HFFc6 (cell line): ENCODE results near the gene MIEN1. TPM values are rescaled to one million over a fixed set of nuclear protein-coding genes. Genes with fewer than 3 reads are reported as not detected.
"Not testable (repeated sequence)": the region's sequence is repeated elsewhere in the genome, so short reads cannot be mapped to it uniquely, and the experiment has no call there.

ENCODE experiments used
- DNase-seq: peaks from one replicate; pipeline ENCODE4 v3.0.0-alpha.2; 2018
- H3K27ac Mint-ChIP-seq: 2 replicates; pipeline ENCODE4 v1.8.0; 2020; ENCODE audit warnings: mild to moderate bottlenecking, mixed read lengths
- H3K27me3 Mint-ChIP-seq: 2 replicates; pipeline ENCODE4 v1.8.0; 2021; ENCODE audit warnings: mild to moderate bottlenecking, moderate library complexity, mixed read lengths; ENCODE audit not compliant: insufficient read depth
- H3K36me3 Mint-ChIP-seq: 2 replicates; pipeline ENCODE4 v1.8.0; 2021; ENCODE audit warnings: low read depth, mixed read lengths
- H3K4me1 Mint-ChIP-seq: 2 replicates; pipeline ENCODE4 v1.8.0; 2020; ENCODE audit warnings: low read depth, mixed read lengths
- H3K4me3 Mint-ChIP-seq: 2 replicates; pipeline ENCODE4 v1.8.0; 2020; ENCODE audit warnings: mild to moderate bottlenecking, moderate library complexity, mixed read lengths
- H3K9me3 Mint-ChIP-seq: 2 replicates; pipeline ENCODE4 v1.8.0; 2020; ENCODE audit warnings: mild to moderate bottlenecking, mixed read lengths
- CTCF ChIP-seq: fragments of 200-600 bp; sonication (generic); IDR thresholded peaks from 2 replicates; pipeline ENCODE4 v1.5.0; 2021; ENCODE audit warnings: antibody characterized with exemption, mild to moderate bottlenecking
- total RNA-seq, 6 experiments: library from RNA; stranded (reverse); fragmentation: NEBNext Ultra II Directional; extraction: Animal tissue kit (Norgen Biotek cat#: 25700); gene quantifications; 2 replicates in 1 of 6; 3 replicates in 5 of 6; pipeline ENCODE4 v1.2.3, GENCODE V29; 2021

The MIEN1 gene
- total RNA-seq, 6 experiments from 2014 or later: 56.9 to 70.3 (median 66.0) TPM

GRCh38 chr17:39714234-39714633, 16.1 kb downstream of the MIEN1 start:
- Mint-ChIP-seq H3K4me1 (no peaks in the 10 kb centered on the region), H3K9me3 (no peaks in the 10 kb centered on the region), H3K36me3 (peaks cover 4% of the 10 kb centered on the region; the same call in 1 of the 2 replicates), H3K27me3 (peaks cover 2% of the 10 kb centered on the region), H3K4me3 (no peak overlapping the region), H3K27ac (no peak overlapping the region)
- no peak for DNase-seq
- no peak for TF ChIP-seq CTCF

- H3K4me3 Mint-ChIP-seq: no peak overlapping the region
- H3K36me3 Mint-ChIP-seq: peaks cover 4% of the 10 kb centered on the region; the same call in 1 of the 2 replicates
- H3K4me1 Mint-ChIP-seq: no peaks in the 10 kb centered on the region
- no peaks in the 10 kb centered on the region for H3K9me3 Mint-ChIP-seq
- DNase-seq: no peak
- H3K27me3 Mint-ChIP-seq: peaks cover 2% of the 10 kb centered on the region; the same call in 1 of the 2 replicates
- no peak overlapping the region for H3K27ac Mint-ChIP-seq
- TF ChIP-seq CTCF: no peak
Observed at GRCh38 chr17:39711851-39712250, 18.5 kb downstream of the MIEN1 start.

GRCh38 chr17:39711071-39711470, 19.3 kb downstream of the MIEN1 start:
- H3K9me3 Mint-ChIP-seq, H3K4me1 Mint-ChIP-seq, H3K27ac Mint-ChIP-seq, H3K27me3 Mint-ChIP-seq, H3K36me3 Mint-ChIP-seq, H3K4me3 Mint-ChIP-seq, DNase-seq: not testable (repeated sequence)

- H3K4me1 Mint-ChIP-seq: no peaks in the 10 kb centered on the region
- no peaks in the 10 kb centered on the region for H3K9me3 Mint-ChIP-seq
- no peak for DNase-seq
- TF ChIP-seq CTCF: no peak
- peaks cover 4% of the 10 kb centered on the region; the same call in 1 of the 2 replicates for H3K36me3 Mint-ChIP-seq
- H3K27ac Mint-ChIP-seq: no peak overlapping the region
- H3K4me3 Mint-ChIP-seq: no peak overlapping the region
- peaks cover 2% of the 10 kb centered on the region; the same call in 1 of the 2 replicates for H3K27me3 Mint-ChIP-seq
Observed at GRCh38 chr17:39709998-39710964, 20.1 kb downstream of the MIEN1 start.

GRCh38 chr17:39709319-39709997, 20.9 kb downstream of the MIEN1 start:
- no peak for TF ChIP-seq CTCF
- Mint-ChIP-seq H3K9me3 (no peaks in the 10 kb centered on the region), H3K36me3 (peaks cover 4% of the 10 kb centered on the region; the same call in 1 of the 2 replicates), H3K27ac (no peak overlapping the region), H3K4me1 (peaks cover 5% of the 10 kb centered on the region; the same call in 1 of the 2 replicates), H3K27me3 (peaks cover 2% of the 10 kb centered on the region; the same call in 1 of the 2 replicates), H3K4me3 (no peak overlapping the region)
- no peak for DNase-seq
